Activated naive CD4-positive, alpha-beta T cell treated with anti-CD3 and anti-CD28 coated beads, Interleukin-2, amount 10 ng/mL, durations not matched to agents 7 days and 5 days (primary cell): Measurements from ENCODE around the gene SH2B3.

Experiments used
- CTCF ChIA-PET: fragments of 350-600 bp; sonication (Branson Sonifier 250); formaldehyde crosslinking; loops from one replicate; lab custom pipeline; 2021; ENCODE audit warnings: antibody characterized with exemption; lab: Charles Lee
- DNase-seq: peaks from one replicate; pipeline ENCODE4 v3.0.0-alpha.2; 2020
- H3K27ac Mint-ChIP-seq: one replicate; pipeline ENCODE4 v1.8.0; 2021; ENCODE audit warnings: mild to moderate bottlenecking, moderate library complexity, mixed read lengths
- H3K27me3 Mint-ChIP-seq: one replicate; pipeline ENCODE4 v1.8.0; 2021; ENCODE audit warnings: mild to moderate bottlenecking, mixed read lengths
- H3K36me3 Mint-ChIP-seq: one replicate; pipeline ENCODE4 v1.8.0; 2021; ENCODE audit warnings: mixed read lengths
- H3K4me1 Mint-ChIP-seq: one replicate; pipeline ENCODE4 v1.8.0; 2021; ENCODE audit warnings: mixed read lengths
- H3K4me3 Mint-ChIP-seq: one replicate; pipeline ENCODE4 v1.8.0; 2021; ENCODE audit warnings: mild to moderate bottlenecking, moderate library complexity, mixed read lengths
- H3K9me3 Mint-ChIP-seq: one replicate; pipeline ENCODE4 v1.8.0; 2021; ENCODE audit warnings: mixed read lengths

SH2B3 gene

DNA sequence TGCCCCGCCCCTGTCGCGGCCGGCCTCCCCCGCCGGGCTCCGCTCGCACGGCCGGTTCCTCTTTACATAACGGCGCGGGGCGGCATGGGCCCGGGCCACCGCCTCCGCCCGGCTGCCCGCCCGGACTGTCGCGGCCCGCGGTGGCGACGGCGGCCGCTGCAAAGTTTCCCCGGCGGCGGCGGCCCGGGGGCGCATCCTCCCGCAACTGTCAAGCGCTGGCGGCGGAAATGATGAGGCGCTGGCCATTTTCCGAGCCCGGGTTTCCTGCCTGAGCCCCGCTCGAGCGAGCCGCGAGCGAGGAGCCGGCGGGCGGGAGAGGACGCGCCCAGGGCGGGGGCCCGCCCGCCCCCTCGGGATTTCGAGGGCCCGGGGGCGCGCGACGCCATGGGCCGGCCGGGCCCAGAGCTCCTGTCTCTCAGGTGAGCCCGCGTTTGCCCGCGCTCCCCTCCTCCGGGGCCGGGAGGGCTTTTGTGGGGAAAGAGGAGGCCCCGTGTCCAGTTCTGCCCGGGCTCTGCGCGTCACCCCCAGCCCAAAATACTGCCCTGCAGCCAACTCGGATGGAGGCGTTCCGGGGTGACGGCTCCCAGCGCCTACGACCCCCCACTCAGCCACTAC is at the start of gene SH2B3:
SH2B3 (plus strand) TSS at position 65 of the 615 bp plus-strand sequence. CDS start 12,223 bp downstream, outside the sequence.
- H3K36me3 Mint-ChIP-seq = peaks cover 16% of the 10 kb centered on the region
- CTCF ChIA-PET = interaction anchor here (24.2 kb wide), 1 partner anchor 41 kb away, joined by 757 read pairs; no protein-coding TSS in a partner anchor
- peak within 1 kb of the TSS; percentile 91 for H3K27ac Mint-ChIP-seq
- H3K27me3 Mint-ChIP-seq = no peaks in the 10 kb centered on the region
- peak; percentile 89 for DNase-seq
- H3K4me3 Mint-ChIP-seq = peak within 1 kb of the TSS; percentile 96
- H3K9me3 Mint-ChIP-seq = no peaks in the 10 kb centered on the region
- peaks cover 65% of the 10 kb centered on the region for H3K4me1 Mint-ChIP-seq

DNA sequence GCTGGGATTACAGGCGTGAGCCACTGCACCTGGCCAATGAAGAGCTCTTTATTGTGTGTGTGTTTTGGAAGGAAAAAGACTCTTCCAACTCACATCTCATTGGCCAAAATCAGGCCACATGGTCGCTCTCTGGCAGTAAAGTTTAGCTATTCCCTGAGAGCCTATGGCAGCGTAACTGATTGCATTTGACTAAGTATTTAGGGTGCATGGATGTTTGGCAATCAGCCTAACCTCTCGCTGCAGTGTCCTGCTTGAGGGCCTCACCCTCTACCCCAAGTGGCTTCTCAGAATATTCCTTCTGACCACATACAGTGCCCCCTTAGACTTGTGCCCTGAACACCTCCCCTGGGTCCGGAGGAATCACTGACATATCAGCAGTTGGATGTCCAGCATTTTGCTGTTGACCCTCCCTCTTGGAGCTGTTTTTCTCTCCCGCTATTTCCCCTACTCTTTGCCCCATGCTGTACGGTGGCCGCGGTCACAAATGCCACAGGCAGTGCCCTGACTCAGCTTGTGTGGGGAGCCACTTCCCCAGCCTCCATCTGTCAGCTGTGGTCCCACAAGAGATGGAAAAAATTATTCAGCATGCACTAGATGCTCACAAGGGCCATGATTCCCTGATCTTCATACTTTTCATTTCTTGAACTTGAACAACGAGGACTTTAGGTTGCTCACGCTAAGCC is 46.4 kb upstream of the SH2B3 start:
- Mint-ChIP-seq H3K36me3 (no peaks in the 10 kb centered on the region), H3K4me3 (no peak overlapping the region), H3K4me1 (peaks cover 9% of the 10 kb centered on the region), H3K9me3 (no peaks in the 10 kb centered on the region), H3K27ac (peak overlapping the region; percentile 1), H3K27me3 (peaks cover 34% of the 10 kb centered on the region)
- DNase-seq = peak; percentile 26
- CTCF ChIA-PET = interaction anchor here (0.6 to 1.1 kb wide), 3 partner anchors 26 to 152 kb away, joined by 3 read pairs; no protein-coding TSS in a partner anchor

DNA sequence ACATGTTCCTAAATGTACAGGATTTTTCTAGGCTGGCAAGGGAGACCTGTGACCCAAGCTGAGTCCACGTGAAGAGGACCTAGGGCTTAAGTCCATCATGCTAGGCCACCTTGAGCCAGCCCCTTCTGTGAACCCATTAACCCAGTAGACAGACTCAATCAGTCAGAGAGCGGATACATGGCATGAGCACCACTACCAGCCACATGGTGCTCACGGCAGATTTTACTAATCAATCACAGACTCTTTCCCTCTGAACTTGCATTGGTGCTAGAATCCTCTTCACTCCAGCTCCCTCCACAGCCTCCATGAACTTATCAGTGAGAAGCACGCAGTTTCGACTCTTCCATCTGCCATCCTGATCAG is 45.8 kb upstream of the SH2B3 start:
- H3K27me3 Mint-ChIP-seq = peaks cover 34% of the 10 kb centered on the region
- peaks cover 9% of the 10 kb centered on the region for H3K4me1 Mint-ChIP-seq
- no peak for DNase-seq
- H3K27ac Mint-ChIP-seq = peak overlapping the region; percentile 1
- H3K4me3 Mint-ChIP-seq = no peak overlapping the region
- no peaks in the 10 kb centered on the region for H3K36me3 Mint-ChIP-seq
- CTCF ChIA-PET = interaction anchor here (1.1 kb wide), 1 partner anchor 37 kb away, joined by 3 read pairs; no protein-coding TSS in a partner anchor
- no peaks in the 10 kb centered on the region for H3K9me3 Mint-ChIP-seq

GRCh38 chr12:111360325-111360930 is 45.3 kb upstream of the SH2B3 start:
- no peaks in the 10 kb centered on the region for H3K9me3 Mint-ChIP-seq
- H3K27me3 Mint-ChIP-seq = peaks cover 34% of the 10 kb centered on the region
- H3K27ac Mint-ChIP-seq = no peak overlapping the region
- no peak overlapping the region for H3K4me3 Mint-ChIP-seq
- H3K4me1 Mint-ChIP-seq = peaks cover 9% of the 10 kb centered on the region
- no peak for DNase-seq
- CTCF ChIA-PET = interaction anchor here (0.6 to 1.1 kb wide), 2 partner anchors 36 to 169 kb away, joined by 3 read pairs; no protein-coding TSS in a partner anchor
- no peaks in the 10 kb centered on the region for H3K36me3 Mint-ChIP-seq

GRCh38 chr12:111361073-111361716 is 44.5 kb upstream of the SH2B3 start:
- CTCF ChIA-PET = interaction anchor here (0.6 kb wide), 1 partner anchor 169 kb away, joined by 3 read pairs; no protein-coding TSS in a partner anchor
- peak overlapping the region; percentile 11 for H3K27ac Mint-ChIP-seq

GRCh38 chr12:111361717-111362576 is 43.8 kb upstream of the SH2B3 start:
- H3K4me1 Mint-ChIP-seq = peaks cover 9% of the 10 kb centered on the region
- CTCF ChIA-PET = no interaction called here
- no peak overlapping the region for H3K4me3 Mint-ChIP-seq
- peak overlapping the region; percentile 11 for H3K27ac Mint-ChIP-seq
- H3K36me3 Mint-ChIP-seq = no peaks in the 10 kb centered on the region
- H3K9me3 Mint-ChIP-seq = no peaks in the 10 kb centered on the region
- no peak for DNase-seq
- H3K27me3 Mint-ChIP-seq = peaks cover 36% of the 10 kb centered on the region

More at GRCh38 chr12:111361073-111361716, 44.5 kb upstream of the SH2B3 start:
- Mint-ChIP-seq H3K36me3 (no peaks in the 10 kb centered on the region), H3K4me3 (no peak overlapping the region), H3K27me3 (peaks cover 34% of the 10 kb centered on the region), H3K9me3 (no peaks in the 10 kb centered on the region), H3K4me1 (peaks cover 9% of the 10 kb centered on the region)
- DNase-seq = no peak

DNA sequence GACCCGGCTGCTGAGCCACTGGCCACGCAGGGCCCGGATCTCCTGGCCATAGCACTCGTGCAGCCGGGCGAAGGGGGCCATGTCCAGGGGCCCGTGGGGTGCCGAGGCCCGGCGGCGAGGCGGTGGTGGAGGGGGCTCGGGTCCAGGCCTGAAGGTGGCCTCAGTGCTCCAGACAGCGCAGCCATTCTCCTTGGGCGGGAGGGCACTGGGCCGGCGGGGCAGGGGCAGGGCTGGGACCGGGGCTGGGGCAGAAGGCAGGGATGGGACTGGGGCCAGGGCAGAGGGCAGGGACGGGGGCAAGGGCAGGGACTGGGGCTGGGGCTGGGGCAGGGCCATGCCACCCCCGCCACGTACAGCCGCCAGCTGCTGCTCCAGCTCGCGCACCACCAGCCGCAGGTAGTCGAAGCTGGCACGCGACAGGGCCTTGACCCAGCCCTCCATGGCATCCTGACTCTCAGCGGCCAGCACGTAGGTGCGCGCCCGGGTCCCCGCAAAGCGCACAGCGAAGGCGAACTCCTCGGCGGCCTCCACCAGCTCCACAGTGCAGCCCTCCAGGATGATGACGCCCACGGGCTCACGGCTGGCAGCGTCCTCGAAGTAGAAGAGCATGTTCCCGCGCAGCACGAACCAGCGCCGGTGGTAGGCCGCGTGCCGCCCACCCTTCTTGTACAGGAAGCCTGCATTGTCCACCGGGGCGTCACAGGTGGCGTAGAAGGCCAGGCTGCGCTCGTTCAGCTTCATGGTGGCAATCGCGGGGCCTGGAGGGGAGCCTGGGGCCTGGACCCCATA is 42.8 kb upstream of the SH2B3 start:
- Mint-ChIP-seq H3K36me3 (no peaks in the 10 kb centered on the region), H3K9me3 (no peaks in the 10 kb centered on the region), H3K4me1 (peaks cover 15% of the 10 kb centered on the region), H3K4me3 (no peak overlapping the region), H3K27me3 (peaks cover 45% of the 10 kb centered on the region), H3K27ac (no peak overlapping the region)
- CTCF ChIA-PET = no interaction called here
- DNase-seq = no peak

- Mint-ChIP-seq H3K9me3 (no peaks in the 10 kb centered on the region), H3K27me3 (peaks cover 51% of the 10 kb centered on the region), H3K27ac (no peak overlapping the region), H3K4me1 (peaks cover 21% of the 10 kb centered on the region), H3K36me3 (no peaks in the 10 kb centered on the region), H3K4me3 (no peak overlapping the region)
- no peak for DNase-seq
- CTCF ChIA-PET = no interaction called here
Measured at GRCh38 chr12:111363578-111363977, 42.1 kb upstream of the SH2B3 start.

DNA sequence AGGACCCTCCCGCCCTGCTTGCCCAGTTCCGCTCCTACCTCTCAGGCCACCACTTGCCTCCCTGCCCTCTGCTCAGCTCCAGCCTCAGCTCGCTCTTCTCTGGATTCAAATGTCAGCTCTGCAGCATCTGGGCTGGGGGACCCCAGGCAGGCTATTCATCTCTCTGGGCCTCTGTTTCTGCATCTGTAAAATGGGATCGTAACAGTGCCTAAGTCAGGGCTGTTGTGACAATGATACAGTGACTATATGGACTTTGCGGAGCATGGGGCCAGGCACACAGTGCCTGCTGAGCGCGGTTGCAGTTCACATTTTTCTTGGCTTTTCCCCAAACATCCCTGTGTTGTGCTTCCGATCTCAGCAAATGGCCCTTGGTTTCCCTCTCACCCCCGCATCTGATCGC is 39.6 kb upstream of the SH2B3 start:
- H3K9me3 Mint-ChIP-seq = no peaks in the 10 kb centered on the region
- no peaks in the 10 kb centered on the region for H3K36me3 Mint-ChIP-seq
- H3K4me3 Mint-ChIP-seq = no peak overlapping the region
- peaks cover 37% of the 10 kb centered on the region for H3K27me3 Mint-ChIP-seq
- no peak overlapping the region for H3K27ac Mint-ChIP-seq
- no peak for DNase-seq
- H3K4me1 Mint-ChIP-seq = peaks cover 24% of the 10 kb centered on the region
- CTCF ChIA-PET = no interaction called here

DNA sequence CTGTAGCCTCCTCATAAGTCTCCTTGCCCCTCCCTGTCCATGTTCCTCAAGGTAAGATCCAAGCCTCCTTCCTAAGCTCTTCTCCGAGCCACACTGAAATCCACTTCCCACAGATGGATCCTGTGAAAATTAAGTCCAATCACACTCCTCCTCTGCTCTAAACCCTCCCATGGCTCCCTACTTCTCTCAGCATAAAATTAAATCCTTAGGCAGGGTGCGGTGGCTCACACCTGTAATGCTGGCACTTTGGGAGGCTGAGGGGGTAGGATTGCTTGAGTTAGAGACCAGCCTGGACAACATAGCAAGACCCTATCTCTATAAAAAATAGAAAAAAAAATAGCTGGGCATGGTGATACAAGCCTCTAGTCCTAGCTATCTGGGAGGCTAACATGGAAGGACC is 39.1 kb upstream of the SH2B3 start:
- Mint-ChIP-seq H3K4me3 (no peak overlapping the region), H3K27ac (no peak overlapping the region), H3K27me3 (peaks cover 36% of the 10 kb centered on the region), H3K9me3 (no peaks in the 10 kb centered on the region), H3K36me3 (no peaks in the 10 kb centered on the region), H3K4me1 (peaks cover 22% of the 10 kb centered on the region)
- DNase-seq = no peak
- CTCF ChIA-PET = interaction anchor here (4.1 kb wide), 1 partner anchor 30 kb away, joined by 18 read pairs; no protein-coding TSS in a partner anchor

DNA sequence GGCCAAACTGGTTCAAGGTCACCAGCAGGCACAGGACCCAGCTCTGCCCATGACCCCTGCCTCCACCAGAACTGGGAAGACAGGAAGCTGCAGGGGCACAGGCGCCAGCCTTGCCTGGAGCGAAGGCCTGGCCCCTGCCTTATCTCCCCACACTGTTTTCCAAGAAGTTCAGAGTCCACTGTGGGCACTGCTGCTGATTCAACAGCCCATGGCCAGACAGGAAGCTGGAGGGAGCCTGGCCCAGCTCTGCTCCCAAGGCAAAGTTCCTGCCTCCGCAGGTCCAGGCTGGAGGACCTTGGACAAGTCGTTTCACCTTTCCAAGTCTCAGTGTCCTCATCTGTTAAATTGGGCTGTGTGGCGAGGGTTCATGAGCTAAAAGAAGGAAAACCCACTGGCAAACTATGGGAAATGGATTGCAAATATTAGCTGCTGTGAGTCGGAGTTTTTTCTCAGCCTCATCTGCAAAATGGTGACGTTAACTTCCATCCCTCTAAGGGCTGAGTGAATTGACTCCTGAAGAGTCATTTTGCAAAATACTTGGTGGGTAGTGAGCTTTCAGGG is 38.0 kb upstream of the SH2B3 start:
- peak overlapping the region; percentile 80 for H3K4me3 Mint-ChIP-seq
- no peak for DNase-seq
- no peaks in the 10 kb centered on the region for H3K36me3 Mint-ChIP-seq
- CTCF ChIA-PET = interaction anchor here (4.1 kb wide), 1 partner anchor 28 kb away, joined by 18 read pairs; no protein-coding TSS in a partner anchor
- peaks cover 22% of the 10 kb centered on the region for H3K4me1 Mint-ChIP-seq
- H3K27me3 Mint-ChIP-seq = peaks cover 39% of the 10 kb centered on the region
- peak overlapping the region; percentile 11 for H3K27ac Mint-ChIP-seq
- H3K9me3 Mint-ChIP-seq = no peaks in the 10 kb centered on the region

- Mint-ChIP-seq H3K27ac (peak overlapping the region; percentile 11), H3K36me3 (no peaks in the 10 kb centered on the region)
Measured at GRCh38 chr12:111368291-111368787, 37.4 kb upstream of the SH2B3 start.

More at GRCh38 chr12:111368291-111368787, 37.4 kb upstream of the SH2B3 start:
- peak overlapping the region; percentile 80 for H3K4me3 Mint-ChIP-seq
- H3K4me1 Mint-ChIP-seq = peaks cover 22% of the 10 kb centered on the region
- H3K27me3 Mint-ChIP-seq = peaks cover 39% of the 10 kb centered on the region
- no peaks in the 10 kb centered on the region for H3K9me3 Mint-ChIP-seq
- DNase-seq = no peak
- CTCF ChIA-PET = interaction anchor here (4.1 kb wide), 1 partner anchor 28 kb away, joined by 18 read pairs; no protein-coding TSS in a partner anchor
